ENCODE results near the gene RPA3. TPM values are rescaled to one million over a fixed set of nuclear protein-coding genes. Genes with fewer than 3 reads are reported as not detected.
"Not testable (repeated sequence)": the region's sequence is repeated elsewhere in the genome, so short reads cannot be mapped to it uniquely, and the experiment has no call there.

The RPA3 gene
- total and polyA plus RNA-seq, 8 donors, result 28.5 to 49.2 (median 43.5) TPM

- DNase-seq (no peak), ATAC-seq (peak; percentile 46)
- TF ChIP-seq CTCF (IDR thresholded peaks at IDR 0.05), result no peak
- Histone ChIP-seq H3K4me1 (peaks cover 4 to 26% of the 10 kb centered on the region in 2 donors), H3K27ac (no peak overlapping the region), H3K4me3 (no peak overlapping the region), H3K27me3 (no peaks in the 10 kb centered on the region), H3K9me3 (peaks cover 0 to under 1% of the 10 kb centered on the region in 2 donors), H3K36me3 (no peaks in the 10 kb centered on the region)
- intact Hi-C loops (cut with DNase I), result loop anchor here in 1 of 2 donors (10.0 kb wide), 1 partner anchor 82 kb away; no protein-coding TSS in a partner anchor
Observed at GRCh38 chr7:7682861-7683260, 35.5 kb downstream of the RPA3 start.

GRCh38 chr7:7681936-7682329 is 36.5 kb downstream of the RPA3 start:
- Histone ChIP-seq H3K27me3 (no peaks in the 10 kb centered on the region), H3K27ac (no peak overlapping the region), H3K36me3 (no peaks in the 10 kb centered on the region), H3K4me1 (peaks cover 4 to 17% of the 10 kb centered on the region in 2 donors), H3K4me3 (no peak overlapping the region), H3K9me3 (peaks cover 0 to 3% of the 10 kb centered on the region in 2 donors)
- intact Hi-C loops (cut with DNase I), result loop anchor here in 1 of 2 donors (10.0 kb wide), 1 partner anchor 83 kb away; no protein-coding TSS in a partner anchor
- DNase-seq (no peak), ATAC-seq (peak; percentile 57)
- TF ChIP-seq CTCF (IDR thresholded peaks at IDR 0.05), result no peak

GRCh38 chr7:7681191-7681935 is 37.0 kb downstream of the RPA3 start:
- Histone ChIP-seq H3K9me3 (peaks cover 0 to 3% of the 10 kb centered on the region in 2 donors), H3K36me3 (no peaks in the 10 kb centered on the region), H3K4me1 (peaks cover 4 to 15% of the 10 kb centered on the region in 2 donors), H3K27ac (peak overlapping the region in 1 of 2 donors; percentile 33), H3K27me3 (no peaks in the 10 kb centered on the region), H3K4me3 (no peak overlapping the region)
- ATAC-seq (peak; percentile 95), DNase-seq (peak in 1 of 4 donors; percentile 67)
- intact Hi-C loops (cut with DNase I), result loop anchor here in 1 of 2 donors (10.0 kb wide), 1 partner anchor 83 kb away; no protein-coding TSS in a partner anchor
- peak; percentile 37 to 55 for TF ChIP-seq CTCF (IDR thresholded peaks at IDR 0.05)

- not testable (repeated sequence) for ATAC-seq, DNase-seq, H3K9me3 ChIP-seq, H3K27me3 ChIP-seq, H3K27ac ChIP-seq, H3K4me3 ChIP-seq
- peaks cover 0 to 13% of the 10 kb centered on the region in 2 donors for H3K36me3 ChIP-seq
- peaks cover 4 to 15% of the 10 kb centered on the region in 2 donors for H3K4me1 ChIP-seq
- intact Hi-C loops (cut with DNase I), result loop anchor here in 1 of 2 donors (10.0 kb wide), 1 partner anchor 85 kb away; no protein-coding TSS in a partner anchor
Observed at GRCh38 chr7:7679640-7680039, 38.8 kb downstream of the RPA3 start.

GRCh38 chr7:7675686-7676085 is 42.7 kb downstream of the RPA3 start:
- TF ChIP-seq CTCF (IDR thresholded peaks at IDR 0.05), result no peak
- Histone ChIP-seq H3K36me3 (peaks cover 0 to 13% of the 10 kb centered on the region in 2 donors), H3K4me3 (no peak overlapping the region), H3K9me3 (peaks cover 0 to 3% of the 10 kb centered on the region in 2 donors), H3K27me3 (no peaks in the 10 kb centered on the region), H3K4me1 (peaks cover 0 to under 1% of the 10 kb centered on the region in 2 donors), H3K27ac (no peak overlapping the region)
- no peak for ATAC-seq
- intact Hi-C loops (cut with DNase I), result no loop called here
- DNase-seq, result no peak
